ENCODE data around the gene MYBPC3. TPM values are rescaled to one million over a fixed set of nuclear protein-coding genes. Genes with fewer than 3 reads are reported as not detected.

MYBPC3 gene
- total RNA-seq, 2 donors from 2014 or later, result not detected

GRCh38 chr11:47342036-47342803 lies 10.3 kb downstream of the MYBPC3 start:
- H3K27me3 ChIP-seq (replicated peaks; ENCODE audit: insufficient read depth), result no peaks in the 10 kb centered on the region
- H3K36me3 ChIP-seq, result no peaks in the 10 kb centered on the region
- DNase-seq (ENCODE audit: low spot score) (no peak), ATAC-seq (ENCODE audit: insufficient number of reproducible peaks, low FRiP score, low read depth) (no peak)
- no peaks in the 10 kb centered on the region for H3K9me3 ChIP-seq
- no peak overlapping the region for H3K27ac ChIP-seq
- H3K4me3 ChIP-seq, result no peak overlapping the region
- no peaks in the 10 kb centered on the region for H3K4me1 ChIP-seq (ENCODE audit: control insufficient read depth in 1 of 2, low read depth in 2 of 2)
- TF ChIP-seq CTCF (IDR thresholded peaks at IDR 0.05), result no peak

DNA sequence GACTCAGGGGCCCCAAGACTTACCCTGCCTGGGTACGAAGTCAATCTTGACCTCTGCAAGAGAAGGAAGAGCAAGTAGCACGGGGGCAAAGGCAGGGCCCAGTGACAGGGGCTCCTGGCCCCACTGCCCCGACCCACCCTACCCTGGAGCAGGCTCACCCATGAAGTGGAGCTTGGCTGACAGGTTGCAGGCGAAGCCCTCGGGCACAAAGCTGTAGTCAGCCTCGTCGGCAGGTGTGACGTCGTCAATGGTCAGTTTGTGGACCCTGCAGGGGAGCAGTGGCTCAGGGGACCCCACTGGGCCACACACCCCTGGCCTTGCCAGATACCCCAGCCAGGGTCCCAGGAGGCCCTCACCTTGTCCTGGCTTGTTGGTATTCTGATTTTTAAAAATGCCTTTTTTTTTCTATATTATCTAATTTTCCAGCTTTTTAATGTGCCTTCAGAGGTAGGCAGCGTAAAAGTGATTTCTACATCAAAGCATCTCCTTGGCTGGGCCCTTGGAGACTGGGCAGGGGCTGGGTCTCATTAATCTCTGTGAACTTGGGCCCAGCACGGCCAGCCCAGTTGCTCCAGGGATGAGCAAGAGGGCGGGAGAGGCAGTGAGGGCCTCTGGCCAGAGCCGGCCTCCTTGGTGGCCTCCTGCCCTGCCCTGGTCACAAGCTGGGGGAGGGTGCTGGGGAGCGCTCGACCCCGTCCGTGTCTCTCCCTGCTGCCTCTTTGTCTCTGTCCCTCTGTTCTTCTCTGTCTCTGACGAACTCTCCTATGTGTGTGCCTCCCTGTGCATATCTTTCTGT lies 11.3 kb downstream of the MYBPC3 start:
- no peak overlapping the region for H3K4me3 ChIP-seq
- no peak for DNase-seq (ENCODE audit: low spot score)
- no peak for TF ChIP-seq CTCF (IDR thresholded peaks at IDR 0.05)

DNA sequence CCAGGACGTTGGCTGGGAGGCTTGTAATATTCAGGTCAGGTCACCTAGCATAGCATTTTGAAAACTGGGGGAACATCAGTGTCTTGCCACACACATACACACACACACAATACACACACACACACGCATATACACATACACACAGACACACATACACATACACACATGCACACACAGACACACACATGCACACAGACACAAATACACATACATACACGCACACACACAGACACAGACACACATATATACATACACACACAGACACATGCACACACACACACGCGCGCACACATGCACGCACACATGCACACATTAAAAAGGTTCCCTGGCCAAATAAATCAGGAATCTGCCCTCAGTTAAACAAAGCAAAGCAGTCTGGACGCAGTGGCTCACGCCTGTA lies 12.5 kb downstream of the MYBPC3 start:
- H3K27me3 ChIP-seq (replicated peaks; ENCODE audit: insufficient read depth), result no peaks in the 10 kb centered on the region
- TF ChIP-seq CTCF (IDR thresholded peaks at IDR 0.05), result no peak
- ATAC-seq (ENCODE audit: insufficient number of reproducible peaks, low FRiP score, low read depth), result no peak
- H3K36me3 ChIP-seq, result no peaks in the 10 kb centered on the region
- H3K9me3 ChIP-seq, result no peaks in the 10 kb centered on the region
- H3K4me1 ChIP-seq (ENCODE audit: control insufficient read depth in 1 of 2, low read depth in 2 of 2), result no peaks in the 10 kb centered on the region
- no peak overlapping the region for H3K27ac ChIP-seq
- H3K4me3 ChIP-seq, result no peak overlapping the region
- no peak for DNase-seq (ENCODE audit: low spot score)

More for the DNA sequence above, 11.3 kb downstream of the MYBPC3 start:
- no peaks in the 10 kb centered on the region for H3K27me3 ChIP-seq (replicated peaks; ENCODE audit: insufficient read depth)
- ATAC-seq (ENCODE audit: insufficient number of reproducible peaks, low FRiP score, low read depth), result no peak
- no peaks in the 10 kb centered on the region for H3K4me1 ChIP-seq (ENCODE audit: control insufficient read depth in 1 of 2, low read depth in 2 of 2)
- no peaks in the 10 kb centered on the region for H3K9me3 ChIP-seq
- H3K36me3 ChIP-seq, result no peaks in the 10 kb centered on the region
- no peak overlapping the region for H3K27ac ChIP-seq

DNA sequence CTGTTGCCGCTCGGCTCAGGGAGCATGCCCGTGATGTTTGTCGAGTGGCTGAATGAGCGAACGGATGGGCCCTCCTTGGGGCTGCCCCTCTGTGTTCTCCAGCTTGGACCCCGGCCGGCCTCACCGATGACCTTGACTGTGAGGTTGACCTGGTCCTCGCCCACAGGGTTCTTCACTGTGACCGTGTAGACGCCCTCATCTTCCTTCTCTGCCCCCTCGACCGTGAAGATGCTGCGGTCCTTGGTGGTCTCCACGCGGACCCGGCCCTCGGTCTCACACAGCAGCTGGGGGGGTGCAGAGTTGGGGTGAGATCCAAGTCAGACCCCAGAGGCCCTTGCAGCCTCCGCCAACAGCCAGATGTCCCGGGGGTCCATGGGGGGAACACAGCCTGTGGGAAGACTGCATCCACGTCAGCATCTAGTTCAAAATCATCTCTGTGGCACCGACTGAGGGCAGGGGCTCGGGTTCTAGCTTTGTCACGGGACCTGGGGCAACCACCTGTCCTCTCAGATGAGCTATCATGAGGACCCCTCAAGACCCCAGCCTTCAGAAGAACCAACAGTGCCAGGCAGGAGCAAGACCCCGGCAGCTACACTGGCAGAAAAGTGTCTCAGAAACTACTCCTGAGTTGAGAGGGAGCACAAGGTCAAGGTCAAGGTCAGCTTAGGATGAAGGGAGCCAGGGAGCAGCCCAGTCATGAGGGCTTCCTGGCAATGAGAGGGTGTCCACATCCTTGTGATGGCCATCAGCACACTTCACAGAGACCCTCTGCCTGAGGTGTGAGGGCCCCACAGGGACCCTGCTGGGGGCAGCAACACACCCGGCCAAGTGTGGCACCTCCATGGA lies 13.9 kb downstream of the MYBPC3 start:
- no peak for DNase-seq (ENCODE audit: low spot score)
- no peaks in the 10 kb centered on the region for H3K9me3 ChIP-seq
- no peaks in the 10 kb centered on the region for H3K4me1 ChIP-seq (ENCODE audit: control insufficient read depth in 1 of 2, low read depth in 2 of 2)
- no peak overlapping the region for H3K27ac ChIP-seq
- no peak for ATAC-seq (ENCODE audit: insufficient number of reproducible peaks, low FRiP score, low read depth)
- no peak for TF ChIP-seq CTCF (IDR thresholded peaks at IDR 0.05)
- no peak overlapping the region for H3K4me3 ChIP-seq
- no peaks in the 10 kb centered on the region for H3K27me3 ChIP-seq (replicated peaks; ENCODE audit: insufficient read depth)
- no peaks in the 10 kb centered on the region for H3K36me3 ChIP-seq
